Trophoblast cell (in vitro differentiated cells and primary cell): ENCODE results near the gene AKAP6.

Experiments used
- DNase-seq, 2 donors: peaks; one replicate each; pipeline ENCODE4 v3.0.0-alpha.2; 2016
- H2AFZ ChIP-seq: 2 replicates; pipeline ENCODE4 v1.6.1; 2013; ENCODE audit warnings: low read length, moderate library complexity, mild to moderate bottlenecking; ENCODE audit not compliant: insufficient read depth, poor library complexity
- H2AK5ac ChIP-seq: 2 replicates; pipeline ENCODE4 v1.6.1; 2013; ENCODE audit warnings: mild to moderate bottlenecking, low read length
- H2BK120ac ChIP-seq: 2 replicates; pipeline ENCODE4 v1.6.1; 2013; ENCODE audit warnings: low read length, mild to moderate bottlenecking, moderate library complexity; ENCODE audit not compliant: insufficient read depth, poor library complexity
- H2BK12ac ChIP-seq: 2 replicates; pipeline ENCODE4 v1.6.1; 2013; ENCODE audit warnings: mild to moderate bottlenecking, low read length, moderate library complexity
- H2BK5ac ChIP-seq: 2 replicates; pipeline ENCODE4 v1.6.1; 2013; ENCODE audit warnings: low read length, low read depth, moderate library complexity, mild to moderate bottlenecking; ENCODE audit not compliant: poor library complexity
- H3K14ac ChIP-seq: 2 replicates; pipeline ENCODE4 v1.6.1; 2013; ENCODE audit warnings: mild to moderate bottlenecking, low read length
- H3K18ac ChIP-seq: 2 replicates; pipeline ENCODE4 v1.6.1; 2013; ENCODE audit warnings: mild to moderate bottlenecking, low read length
- H3K23ac ChIP-seq: 2 replicates; pipeline ENCODE4 v1.6.1; 2013; ENCODE audit warnings: low read length
- H3K27ac ChIP-seq: 2 replicates; pipeline ENCODE4 v1.5.1; 2013; ENCODE audit warnings: low read depth, mild to moderate bottlenecking, inconsistent platforms, low read length, moderate library complexity
- H3K27me3 ChIP-seq: 2 replicates; pipeline ENCODE4 v1.6.1; 2013; ENCODE audit warnings: inconsistent platforms, mild to moderate bottlenecking, low read length, moderate library complexity; ENCODE audit not compliant: insufficient read depth
- H3K36me3 ChIP-seq, 2 experiments: 1 replicate in 1 of 2; 2 replicates in 1 of 2; pipeline ENCODE4 v1.6.1; 2013; ENCODE audit warnings: low read length in 2 of 2, mild to moderate bottlenecking in 2 of 2, moderate library complexity in 1 of 2; ENCODE audit not compliant: insufficient read depth in 2 of 2, control insufficient read depth in 1 of 2
- H3K4ac ChIP-seq: 2 replicates; pipeline ENCODE4 v1.6.1; 2013; ENCODE audit warnings: low read depth, mild to moderate bottlenecking, low read length, moderate library complexity
- H3K4me1 ChIP-seq, 2 experiments: 1 replicate in 1 of 2; 2 replicates in 1 of 2; pipeline ENCODE4 v1.6.1; 2013; ENCODE audit warnings: low read length in 2 of 2, mild to moderate bottlenecking in 2 of 2, moderate library complexity in 1 of 2; ENCODE audit not compliant: insufficient read depth in 2 of 2, control insufficient read depth in 1 of 2
- H3K4me2 ChIP-seq: 2 replicates; pipeline ENCODE4 v1.6.1; 2013; ENCODE audit warnings: inconsistent platforms, mild to moderate bottlenecking, low read length, moderate library complexity
- H3K4me3 ChIP-seq: 2 replicates; pipeline ENCODE4 v1.5.1; 2013; ENCODE audit warnings: mild to moderate bottlenecking, low read depth, low read length, inconsistent platforms
- H3K79me1 ChIP-seq: one replicate; pipeline ENCODE4 v1.6.1; 2013; ENCODE audit warnings: low read length
- H3K79me2 ChIP-seq: 2 replicates; pipeline ENCODE4 v1.6.1; 2013; ENCODE audit warnings: low read length, mild to moderate bottlenecking; ENCODE audit not compliant: control insufficient read depth, insufficient read depth, poor library complexity
- H3K9ac ChIP-seq: 2 replicates; pipeline ENCODE4 v1.6.1; 2013; ENCODE audit warnings: mild to moderate bottlenecking, low read length
- H3K9me3 ChIP-seq: 2 replicates; pipeline ENCODE4 v1.6.1; 2013; ENCODE audit warnings: low read depth, mild to moderate bottlenecking, control low read depth, inconsistent platforms, low read length; ENCODE audit not compliant: insufficient read depth
- H4K12ac ChIP-seq: 2 replicates; pipeline ENCODE4 v1.6.1; 2013; ENCODE audit warnings: low read depth, mild to moderate bottlenecking, low read length, moderate library complexity
- H4K8ac ChIP-seq: 2 replicates; pipeline ENCODE4 v1.6.1; 2013; ENCODE audit warnings: low read depth, mild to moderate bottlenecking, low read length, moderate library complexity
- H4K91ac ChIP-seq: one replicate; pipeline ENCODE4 v1.6.1; 2013; ENCODE audit warnings: low read depth, mild to moderate bottlenecking, low read length, moderate library complexity
- WGBS: extraction: QIAGEN DNeasy Blood & Tissue Kit; methylation state at CpG from one replicate; pipeline ENCODE4 v1.1.7; 2013; ENCODE audit warnings: missing lambda C conversion rate; ENCODE audit not compliant: insufficient read length, insufficient coverage; ENCODE audit errors: extremely low coverage; 5-methylcytosine and 5-hydroxymethylcytosine counted together

The AKAP6 gene

DNA sequence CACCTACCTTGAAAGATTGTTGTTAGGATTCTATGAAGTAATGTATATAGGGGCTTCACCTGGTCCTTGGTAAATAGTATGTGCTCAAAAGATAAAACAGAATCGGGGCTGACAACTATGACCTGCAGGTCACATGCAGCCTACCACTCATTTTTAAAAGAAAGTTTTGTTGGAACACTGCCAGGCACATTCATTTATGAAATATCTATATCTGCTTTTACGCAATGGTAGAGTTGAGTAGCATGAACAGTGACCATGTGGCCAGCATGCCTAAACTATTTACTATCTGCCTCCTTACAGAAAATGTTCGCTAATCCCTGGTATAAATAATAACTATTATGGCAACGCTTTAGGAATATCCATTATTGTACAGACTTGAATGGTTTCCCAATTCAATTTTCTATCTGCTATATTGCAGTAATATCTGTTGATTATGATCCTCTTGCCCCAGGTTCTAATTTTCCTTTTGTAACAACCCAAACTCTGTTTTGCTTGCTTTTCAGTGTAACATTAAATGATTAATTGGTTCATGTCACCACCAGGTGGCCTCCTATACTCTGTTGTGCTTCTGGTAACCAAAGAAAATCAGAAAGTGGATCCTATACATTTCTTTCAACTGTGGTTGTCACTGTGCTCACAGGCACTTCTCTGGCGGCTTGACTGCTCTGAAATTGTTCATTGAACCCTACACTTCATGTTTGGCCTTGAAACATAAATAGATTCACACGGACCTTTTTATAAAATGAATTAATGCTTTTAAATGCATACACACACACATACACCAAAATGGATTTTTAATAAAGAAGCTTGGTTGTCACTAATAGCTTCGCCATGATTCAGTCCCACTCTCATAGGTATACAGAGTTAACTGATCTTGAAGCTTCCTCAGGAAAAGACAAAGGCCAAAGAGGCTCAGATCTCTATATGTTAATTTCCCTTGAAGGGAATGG, 381.9 kb downstream of the AKAP6 start:
- H2AFZ ChIP-seq, result no peak overlapping the region
- H3K4me1 ChIP-seq, result no peaks in the 10 kb centered on the region
- no peak overlapping the region for H3K4ac ChIP-seq
- no peak overlapping the region for H2BK5ac ChIP-seq
- H4K91ac ChIP-seq, result no peak overlapping the region
- no peak overlapping the region for H4K8ac ChIP-seq
- H3K14ac ChIP-seq, result no peak overlapping the region
- H3K4me2 ChIP-seq, result no peak overlapping the region
- H3K9me3 ChIP-seq, result no peaks in the 10 kb centered on the region
- H3K18ac ChIP-seq, result no peak overlapping the region
- no peak overlapping the region for H4K12ac ChIP-seq
- WGBS, result no CpG with 5 or more reads among the region's 7 CpGs
- H2BK12ac ChIP-seq, result no peak overlapping the region
- H2BK120ac ChIP-seq, result no peak overlapping the region
- H3K9ac ChIP-seq, result no peak overlapping the region
- no peaks in the 10 kb centered on the region for H3K27me3 ChIP-seq
- no peaks in the 10 kb centered on the region for H3K79me2 ChIP-seq
- H3K4me3 ChIP-seq, result no peak overlapping the region
- H3K36me3 ChIP-seq, result no peaks in the 10 kb centered on the region
- H3K27ac ChIP-seq, result no peak overlapping the region
- H2AK5ac ChIP-seq, result no peak overlapping the region
- no peaks in the 10 kb centered on the region for H3K79me1 ChIP-seq
- DNase-seq, result peak; percentile 79 to 99
- H3K23ac ChIP-seq, result no peak overlapping the region

DNA sequence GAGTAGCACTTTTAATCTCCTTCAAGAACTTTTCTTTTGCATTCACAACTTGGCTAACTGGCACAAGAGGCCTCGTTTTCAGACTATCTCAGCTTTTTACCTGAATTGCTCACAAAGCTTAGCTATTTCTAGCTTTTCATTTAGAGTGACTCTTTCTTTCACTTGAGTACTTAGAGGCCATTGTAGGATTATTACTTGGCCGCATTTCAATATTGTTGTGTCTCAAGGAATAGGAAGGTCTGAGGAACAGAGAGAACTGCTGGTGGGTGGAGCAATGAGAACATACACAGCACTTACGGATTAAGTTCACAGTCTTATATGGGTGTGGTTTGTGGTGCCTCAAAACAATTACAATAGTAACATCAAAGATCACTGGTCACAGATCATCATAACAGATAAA, 384.8 kb downstream of the AKAP6 start:
- no peak for DNase-seq
- H3K27me3 ChIP-seq, result no peaks in the 10 kb centered on the region

DNA sequence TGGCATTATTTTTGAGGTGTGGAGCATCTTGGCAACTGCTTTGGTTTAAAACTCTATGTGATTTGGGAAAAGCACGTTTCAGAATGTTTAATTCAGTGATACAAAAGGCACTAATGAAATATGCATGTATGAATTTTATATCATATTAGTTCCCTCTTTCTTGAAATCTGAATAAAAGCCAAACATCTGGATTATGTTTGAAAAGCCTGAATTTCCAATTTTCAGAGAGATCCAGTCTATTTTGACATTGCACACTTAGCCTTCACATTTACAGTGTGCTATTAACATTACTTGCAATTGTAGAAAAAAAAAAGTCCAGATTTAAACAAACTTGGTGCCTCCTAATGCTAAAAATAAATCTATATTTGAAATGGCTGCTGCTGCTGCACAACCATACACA, 390.5 kb downstream of the AKAP6 start:
- no peak overlapping the region for H3K27ac ChIP-seq
- no peak overlapping the region for H3K14ac ChIP-seq
- H4K91ac ChIP-seq, result no peak overlapping the region
- no peaks in the 10 kb centered on the region for H3K27me3 ChIP-seq
- H3K4me1 ChIP-seq, result no peaks in the 10 kb centered on the region
- H4K12ac ChIP-seq, result no peak overlapping the region
- DNase-seq, result no peak
- H3K79me2 ChIP-seq, result no peaks in the 10 kb centered on the region
- no peak overlapping the region for H3K18ac ChIP-seq
- H2BK120ac ChIP-seq, result no peak overlapping the region
- no CpG with 5 or more reads among the region's 1 CpG for WGBS
- no peak overlapping the region for H3K4me3 ChIP-seq
- H3K4ac ChIP-seq, result no peak overlapping the region
- H3K79me1 ChIP-seq, result no peaks in the 10 kb centered on the region
- no peak overlapping the region for H3K4me2 ChIP-seq
- no peak overlapping the region for H3K23ac ChIP-seq
- no peak overlapping the region for H2AFZ ChIP-seq
- no peak overlapping the region for H3K9ac ChIP-seq
- H2BK12ac ChIP-seq, result no peak overlapping the region
- H3K36me3 ChIP-seq, result no peaks in the 10 kb centered on the region
- no peaks in the 10 kb centered on the region for H3K9me3 ChIP-seq
- no peak overlapping the region for H2BK5ac ChIP-seq
- H2AK5ac ChIP-seq, result no peak overlapping the region
- H4K8ac ChIP-seq, result no peak overlapping the region

More for the DNA sequence above, 384.8 kb downstream of the AKAP6 start:
- no peak overlapping the region for H2BK120ac ChIP-seq
- H3K4me1 ChIP-seq, result no peaks in the 10 kb centered on the region
- H4K12ac ChIP-seq, result no peak overlapping the region
- no peak overlapping the region for H4K91ac ChIP-seq
- no peak overlapping the region for H3K14ac ChIP-seq
- no peak overlapping the region for H3K18ac ChIP-seq
- no peak overlapping the region for H2AFZ ChIP-seq
- H3K9ac ChIP-seq, result no peak overlapping the region
- H3K4me2 ChIP-seq, result no peak overlapping the region
- no peak overlapping the region for H3K23ac ChIP-seq
- H4K8ac ChIP-seq, result no peak overlapping the region
- H3K9me3 ChIP-seq, result no peaks in the 10 kb centered on the region
- no peak overlapping the region for H2BK12ac ChIP-seq
- no peaks in the 10 kb centered on the region for H3K79me1 ChIP-seq
- no peak overlapping the region for H2AK5ac ChIP-seq
- H3K79me2 ChIP-seq, result no peaks in the 10 kb centered on the region
- H3K36me3 ChIP-seq, result no peaks in the 10 kb centered on the region
- no peak overlapping the region for H3K27ac ChIP-seq
- WGBS, result no CpG with 5 or more reads among the region's 3 CpGs
- no peak overlapping the region for H2BK5ac ChIP-seq
- H3K4me3 ChIP-seq, result no peak overlapping the region
- H3K4ac ChIP-seq, result no peak overlapping the region

DNA sequence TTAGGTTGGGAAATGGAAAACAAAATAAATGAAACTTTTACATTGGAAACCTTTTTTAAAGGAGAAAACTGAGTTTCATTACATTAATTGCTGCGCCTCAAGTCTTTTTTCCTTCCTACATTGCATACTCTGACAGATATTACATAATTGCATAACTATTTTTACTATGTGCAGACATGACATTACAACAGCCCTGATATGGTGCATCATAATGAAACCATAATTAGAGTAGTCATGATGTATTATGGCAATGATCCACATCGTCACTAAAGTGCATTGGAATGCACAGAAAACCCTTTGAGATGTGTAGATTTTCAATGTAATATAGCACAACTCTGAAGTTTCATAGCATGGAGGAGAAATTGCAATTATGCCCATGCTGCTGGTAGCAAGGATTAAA, 391.8 kb downstream of the AKAP6 start:
- Histone ChIP-seq H2AK5ac (no peak overlapping the region), H3K9me3 (no peaks in the 10 kb centered on the region), H3K18ac (no peak overlapping the region), H2BK5ac (no peak overlapping the region), H3K27me3 (no peaks in the 10 kb centered on the region), H2BK12ac (no peak overlapping the region), H3K14ac (no peak overlapping the region), H2AFZ (no peak overlapping the region), H3K4me2 (no peak overlapping the region), H3K4me1 (no peaks in the 10 kb centered on the region), H4K91ac (no peak overlapping the region), H3K9ac (no peak overlapping the region), H3K79me2 (no peaks in the 10 kb centered on the region), H3K36me3 (no peaks in the 10 kb centered on the region), H3K4ac (no peak overlapping the region), H2BK120ac (no peak overlapping the region), H3K4me3 (no peak overlapping the region), H3K23ac (no peak overlapping the region), H3K79me1 (no peaks in the 10 kb centered on the region), H4K8ac (no peak overlapping the region), H4K12ac (no peak overlapping the region), H3K27ac (no peak overlapping the region)
- DNase-seq, result peak in 1 of 2 donors; percentile 61
- no CpG with 5 or more reads among the region's 2 CpGs for WGBS
